HG03439 (cell line): ENCODE results near the gene TTC6.

ENCODE experiments used
- ATAC-seq: cut with Tn5 transposase; IDR thresholded peaks from one replicate; pipeline ENCODE4 v1.9.1; 2021; ENCODE audit warnings: mild to moderate bottlenecking, moderate library complexity; ENCODE audit not compliant: unreplicated experiment

TTC6 gene

GRCh38 chr14:37584211-37585100, 11.0 kb upstream of the TTC6 start:
- no peak for ATAC-seq

GRCh38 chr14:37585101-37585511, 10.3 kb upstream of the TTC6 start:
- ATAC-seq = no peak

- ATAC-seq = no peak
Measured at GRCh38 chr14:37585971-37586796, 9.2 kb upstream of the TTC6 start.

- no peak for ATAC-seq
Measured at GRCh38 chr14:37586797-37587130, 8.7 kb upstream of the TTC6 start.

- no peak for ATAC-seq
Measured at GRCh38 chr14:37587131-37587803, 8.2 kb upstream of the TTC6 start.

GRCh38 chr14:37587881-37588666, 7.4 kb upstream of the TTC6 start:
- ATAC-seq = no peak

- no peak for ATAC-seq
Measured at GRCh38 chr14:37588667-37588955, 6.8 kb upstream of the TTC6 start.

GRCh38 chr14:37588956-37589714, 6.3 kb upstream of the TTC6 start:
- ATAC-seq = no peak

- ATAC-seq = no peak
Measured at GRCh38 chr14:37589715-37590427, 5.6 kb upstream of the TTC6 start.

- ATAC-seq = no peak
Measured at GRCh38 chr14:37590428-37591139, 4.8 kb upstream of the TTC6 start.

- ATAC-seq = no peak
Measured at GRCh38 chr14:37591311-37591940, 4.0 kb upstream of the TTC6 start.

GRCh38 chr14:37591941-37592481, 3.4 kb upstream of the TTC6 start:
- ATAC-seq = no peak

- no peak for ATAC-seq
Measured at GRCh38 chr14:37592482-37593408, 2.7 kb upstream of the TTC6 start.

GRCh38 chr14:37593511-37594237, 1.8 kb upstream of the TTC6 start:
- no peak for ATAC-seq

GRCh38 chr14:37594238-37594970, 1.0 kb upstream of the TTC6 start:
- ATAC-seq = no peak
